H1 (cell line): Measurements from ENCODE around the gene DPYD. TPM values are rescaled to one million over a fixed set of nuclear protein-coding genes. Genes with fewer than 3 reads are reported as not detected.

Experiments
- CTCF ChIA-PET: fragments of 300-600 bp; sonication (Branson Sonifier 250); formaldehyde crosslinking; loops from one replicate; lab custom pipeline; 2021; ENCODE audit not compliant: partially characterized antibody; lab: Charles Lee
- POLR2A ChIA-PET: fragments of 300-600 bp; sonication (Branson Sonifier 250); formaldehyde crosslinking; loops from one replicate; lab custom pipeline; 2021; ENCODE audit warnings: inconsistent platforms; ENCODE audit not compliant: partially characterized antibody; lab: Charles Lee
- DNase-seq, 2 experiments: peaks; one replicate each; pipeline versions ENCODE4 v3.0.0 to v3.0.0-alpha.2; 2010 to 2022; ENCODE audit warnings: low spot score in 2 of 2, low read depth in 1 of 2, mixed read lengths in 1 of 2
- FAIRE-seq: peaks from 2 replicates; lab custom pipeline; 2011; peaks lifted over from hg19 to GRCh38; lab: Jason Lieb, UNC
- H2AFZ ChIP-seq: 2 replicates; pipeline ENCODE4 v1.8.1; 2012; ENCODE audit warnings: low read length, inconsistent platforms
- H2AK5ac ChIP-seq: 2 replicates; pipeline ENCODE4 v1.6.1; 2013; ENCODE audit warnings: low read depth, low read length
- H2BK120ac ChIP-seq: replicated peaks from 2 replicates; pipeline ENCODE3; 2013; ENCODE audit warnings: low read depth, low read length, inconsistent platforms
- H2BK12ac ChIP-seq: 2 replicates; pipeline ENCODE4 v1.6.1; 2013; ENCODE audit warnings: low read depth, low read length
- H2BK15ac ChIP-seq: 2 replicates; pipeline ENCODE4 v1.6.1; 2013; ENCODE audit warnings: low read length
- H2BK20ac ChIP-seq: 2 replicates; pipeline ENCODE4 v1.6.1; 2013; ENCODE audit warnings: low read length
- H2BK5ac ChIP-seq: 2 replicates; pipeline ENCODE4 v1.6.1; 2013; ENCODE audit warnings: low read depth, low read length
- H3K14ac ChIP-seq: 2 replicates; pipeline ENCODE4 v1.6.1; 2013; ENCODE audit warnings: inconsistent platforms; ENCODE audit not compliant: insufficient read length
- H3K18ac ChIP-seq: 2 replicates; pipeline ENCODE4 v1.6.1; 2013; ENCODE audit warnings: low read length; ENCODE audit errors: extremely low read depth
- H3K23ac ChIP-seq: 2 replicates; pipeline ENCODE4 v1.6.1; 2013; ENCODE audit warnings: inconsistent platforms; ENCODE audit not compliant: insufficient read length
- H3K23me2 ChIP-seq: 2 replicates; pipeline ENCODE4 v1.6.1; 2013; ENCODE audit warnings: low read depth, low read length
- H3K27ac ChIP-seq: 2 replicates; pipeline ENCODE4 v1.6.1; 2011; ENCODE audit warnings: low read depth, low read length, inconsistent platforms
- H3K27me3 ChIP-seq, 4 experiments: replicated peaks in 1 of 4; 1 replicate in 1 of 4; 2 replicates in 3 of 4; pipeline versions ENCODE4 v1.6.1 to v1.8.1; 2011 to 2013; ENCODE audit warnings: low read length in 3 of 4, mild to moderate bottlenecking in 3 of 4, inconsistent platforms in 2 of 4, mixed read lengths in 2 of 4, moderate library complexity in 1 of 4; ENCODE audit not compliant: control insufficient read depth in 3 of 4, insufficient read depth in 3 of 4; ENCODE audit errors: extremely low read depth in 1 of 4
- H3K36me3 ChIP-seq, 4 experiments: 2 replicates each; pipeline versions ENCODE4 v1.6.1 to v1.8.1; 2011 to 2013; ENCODE audit warnings: mild to moderate bottlenecking in 4 of 4, low read length in 3 of 4, moderate library complexity in 2 of 4, control low read depth in 1 of 4, inconsistent platforms in 1 of 4; ENCODE audit not compliant: insufficient read depth in 4 of 4, control insufficient read depth in 2 of 4
- H3K4ac ChIP-seq: replicated peaks from 2 replicates; pipeline ENCODE3; 2013; ENCODE audit warnings: low read length, low read depth, mixed read lengths, inconsistent platforms; ENCODE audit not compliant: insufficient read length
- H3K4me1 ChIP-seq, 4 experiments: replicated peaks in 1 of 4; 1 replicate in 1 of 4; 2 replicates in 3 of 4; pipeline versions ENCODE4 v1.6.1 to v1.8.1; 2011 to 2013; ENCODE audit warnings: low read length in 3 of 4, inconsistent platforms in 2 of 4, mixed read lengths in 1 of 4; ENCODE audit not compliant: insufficient read depth in 4 of 4, control insufficient read depth in 3 of 4
- H3K4me2 ChIP-seq, 2 experiments: 2 replicates each; pipeline versions ENCODE4 v1.6.1 to v1.8.1; 2011 to 2013; ENCODE audit warnings: low read depth in 2 of 2, low read length in 2 of 2, control low read depth in 1 of 2, inconsistent platforms in 1 of 2, mild to moderate bottlenecking in 1 of 2; ENCODE audit not compliant: insufficient read depth in 1 of 2
- H3K4me3 ChIP-seq, 4 experiments: fragments of 200-600, 300-600 bp in 1 of 4; sonication (generic), shearing (Covaris generic), sonication (Bioruptor Twin) in 1 of 4; 2 replicates each; pipeline versions ENCODE4 v1.5.1 to v1.8.1; 2011 to 2016; ENCODE audit warnings: low read length in 4 of 4, low read depth in 3 of 4, control low read depth in 2 of 4, inconsistent platforms in 2 of 4, mild to moderate bottlenecking in 2 of 4, mixed read lengths in 1 of 4, moderate library complexity in 1 of 4; ENCODE audit not compliant: insufficient read depth in 2 of 4; ENCODE audit errors: extremely low read depth in 1 of 4
- H3K56ac ChIP-seq: replicated peaks from 2 replicates; pipeline ENCODE3; 2013; ENCODE audit warnings: low read depth, mild to moderate bottlenecking, mixed read lengths, low read length, inconsistent platforms; ENCODE audit not compliant: insufficient read length
- H3K79me1 ChIP-seq: 2 replicates; pipeline ENCODE4 v1.6.1; 2013; ENCODE audit warnings: low read depth, low read length, control low read depth
- H3K79me2 ChIP-seq, 2 experiments: 2 replicates each; pipeline versions ENCODE4 v1.6.1 to v1.8.1; 2012 to 2013; ENCODE audit warnings: low read length in 2 of 2, mild to moderate bottlenecking in 2 of 2, inconsistent platforms in 1 of 2; ENCODE audit not compliant: insufficient read depth in 2 of 2, control insufficient read depth in 1 of 2
- H3K9ac ChIP-seq, 4 experiments: replicated peaks in 1 of 4; 1 replicate in 1 of 4; 2 replicates in 3 of 4; pipeline versions ENCODE4 v1.6.1 to v1.8.1; 2011 to 2013; ENCODE audit warnings: low read depth in 3 of 4, low read length in 3 of 4, control low read depth in 2 of 4, mild to moderate bottlenecking in 2 of 4, moderate library complexity in 2 of 4, inconsistent platforms in 1 of 4; ENCODE audit errors: extremely low read depth in 1 of 4
- H3K9me3 ChIP-seq, 2 experiments: 2 replicates each; pipeline versions ENCODE4 v1.6.1 to v1.8.1; 2012 to 2013; ENCODE audit warnings: mild to moderate bottlenecking in 2 of 2, moderate library complexity in 2 of 2, control low read depth in 1 of 2, inconsistent platforms in 1 of 2, low read depth in 1 of 2, low read length in 1 of 2, mixed read lengths in 1 of 2; ENCODE audit not compliant: insufficient read depth in 2 of 2
- H4K20me1 ChIP-seq, 2 experiments: replicated peaks in 1 of 2; 2 replicates each; pipeline versions ENCODE3 to v1.8.1; 2011 to 2013; ENCODE audit warnings: inconsistent platforms in 2 of 2, low read length in 2 of 2, mild to moderate bottlenecking in 1 of 2; ENCODE audit not compliant: insufficient read depth in 2 of 2, control insufficient read depth in 1 of 2
- H4K5ac ChIP-seq: 2 replicates; pipeline ENCODE4 v1.6.1; 2013; ENCODE audit warnings: low read length, low read depth, mixed read lengths, inconsistent platforms; ENCODE audit not compliant: insufficient read length
- H4K8ac ChIP-seq: 2 replicates; pipeline ENCODE4 v1.8.0; 2013; ENCODE audit warnings: mild to moderate bottlenecking, moderate library complexity, low read length, inconsistent platforms; ENCODE audit not compliant: insufficient read depth; ENCODE audit errors: extremely low read depth
- H4K91ac ChIP-seq: replicated peaks from 2 replicates; pipeline ENCODE3; 2013; ENCODE audit warnings: low read length, mixed read lengths, inconsistent platforms; ENCODE audit not compliant: insufficient read length
- ASH2L ChIP-seq: fragments of 200-600, 300-600 bp; sonication (generic); IDR thresholded peaks from one replicate; pipeline ENCODE4 v1.7.1; 2017; ENCODE audit warnings: low read length
- BRCA1 ChIP-seq: IDR thresholded peaks from 2 replicates; pipeline ENCODE4 v1.6.1; 2012; ENCODE audit warnings: low read depth, low read length, improper control_type of control experiment
- EZH2 ChIP-seq: fragments of 200-600 bp; sonication (generic); IDR thresholded peaks from 2 replicates; pipeline ENCODE4 v1.7.1; 2012; ENCODE audit warnings: low read depth, mild to moderate bottlenecking, moderate library complexity, low read length, inconsistent platforms; ENCODE audit not compliant: severe bottlenecking
- KDM4A ChIP-seq: IDR thresholded peaks from one replicate; pipeline ENCODE4 v1.7.1; 2012; ENCODE audit warnings: low read depth, mild to moderate bottlenecking, moderate library complexity, low read length, inconsistent platforms; ENCODE audit not compliant: severe bottlenecking
- POLR2AphosphoS5 ChIP-seq: IDR thresholded peaks from 2 replicates; pipeline ENCODE4 v1.6.1; 2011; ENCODE audit warnings: low read depth, low read length
- TAF1 ChIP-seq: IDR thresholded peaks from 2 replicates; pipeline ENCODE4 v1.6.1; 2011; ENCODE audit warnings: mild to moderate bottlenecking, low read depth, low read length
- WGBS, 2 experiments: shearing (Covaris generic) in 1 of 2; methylation state at CpG; one replicate each; pipeline versions ENCODE4 v1.1.6 to v1.1.7; 2013 to 2015; ENCODE audit warnings: low lambda C conversion rate in 2 of 2, mixed read lengths in 2 of 2, inconsistent platforms in 1 of 2, low coverage in 1 of 2, missing lambda C conversion rate in 1 of 2; ENCODE audit not compliant: insufficient replicate concordance in 2 of 2, insufficient coverage in 1 of 2, insufficient read length in 1 of 2; ENCODE audit errors: extremely low coverage in 1 of 2, missing lambda C conversion rate in 1 of 2; 5-methylcytosine and 5-hydroxymethylcytosine counted together
- polyA plus RNA-seq, 7 experiments: library from polyadenylated mRNA; depleted of rRNA in 3 of 7; stranded (reverse) in 5 of 7; unstranded in 2 of 7; fragments of >200 nt in 5 of 7; fragments of 200-250 nt in 2 of 7; gene quantifications; 1 replicate in 5 of 7; 2 replicates in 1 of 7; 4 replicates in 1 of 7; pipeline versions ENCODE4 v1.2.1 to v1.2.3, GENCODE V29; 2011 to 2013; ENCODE audit warnings: missing spikeins in 2 of 7, mixed read lengths in 2 of 7
- total RNA-seq: library from RNA; stranded (reverse); fragmentation: NEBNext Ultra II Directional; extraction: Animal tissue kit (Norgen Biotek cat#: 25700); gene quantifications from 2 replicates; pipeline ENCODE4 v1.2.1, GENCODE V29; 2021

DPYD gene
- total and polyA plus RNA-seq, 2 of the 8 experiments (the other 6 are each of a cell fraction or from before 2014, with no cell fraction given) = 0.29 to 0.73 TPM

- WGBS, 2 experiments = 90% methylated on average over 3 of the region's 3 CpGs; no CpG with 5 or more reads in 1 of the 2 experiments
- H2AK5ac ChIP-seq = no peak overlapping the region
- H3K36me3 ChIP-seq = no peaks in the 10 kb centered on the region
- H3K4me2 ChIP-seq = no peak overlapping the region
- H3K23ac ChIP-seq = no peak overlapping the region
- H3K27ac ChIP-seq = no peak overlapping the region
- no peak overlapping the region for H3K18ac ChIP-seq
- H4K91ac ChIP-seq = no peak overlapping the region
- no peak overlapping the region for H2AFZ ChIP-seq
- no peaks in the 10 kb centered on the region for H3K79me1 ChIP-seq
- no peak for DNase-seq
- H3K4ac ChIP-seq = no peak overlapping the region
- no peak overlapping the region for H3K14ac ChIP-seq
- ChIA-PET POLR2A (no interaction called here), CTCF (no interaction called here)
- no peak for TF ChIP-seq BRCA1
- no peak for TF ChIP-seq EZH2
- TF ChIP-seq TAF1 = no peak
- TF ChIP-seq ASH2L = no peak
- TF ChIP-seq KDM4A = no peak
- no peak for TF ChIP-seq POLR2AphosphoS5
- no peak overlapping the region for H3K4me3 ChIP-seq
- H2BK5ac ChIP-seq = no peak overlapping the region
- H3K9me3 ChIP-seq = no peaks in the 10 kb centered on the region
- no peak for FAIRE-seq
- no peak overlapping the region for H4K5ac ChIP-seq
- H4K20me1 ChIP-seq = no peaks in the 10 kb centered on the region
- H4K8ac ChIP-seq = no peak overlapping the region; the same call in 1 of the 2 replicates
- no peak overlapping the region for H2BK20ac ChIP-seq
- H3K27me3 ChIP-seq = no peaks in the 10 kb centered on the region
- H3K4me1 ChIP-seq = no peaks in the 10 kb centered on the region
- H3K23me2 ChIP-seq = no peaks in the 10 kb centered on the region; the same call in 1 of the 2 replicates
- H3K9ac ChIP-seq = no peak overlapping the region
- H2BK12ac ChIP-seq = no peak overlapping the region
- H2BK15ac ChIP-seq = no peak overlapping the region
- H3K79me2 ChIP-seq = no peaks in the 10 kb centered on the region
- H3K56ac ChIP-seq = no peak overlapping the region
- H2BK120ac ChIP-seq = no peak overlapping the region
Measured at GRCh38 chr1:97827887-97828286, 92.9 kb downstream of the DPYD start.
